Measurements from ENCODE around the gene PRKN.
A peak's percentile ranks its signal among the peaks of the same experiment; 100 is the strongest.

Gene PRKN

GRCh38 chr6:162438980-162439379 is 288.6 kb downstream of the PRKN start:
- H3K9me3 ChIP-seq (ENCODE audit: insufficient read depth, low read depth, low read length): peaks cover 18% of the 10 kb centered on the region; the same call in 1 of the 2 replicates
- no peaks in the 10 kb centered on the region for H3K27me3 ChIP-seq (ENCODE audit: insufficient read depth, low read length)
- H3K4me3 ChIP-seq (ENCODE audit: low read length): peak overlapping the region; percentile 12; the same call in 1 of the 2 replicates
- peaks cover 11% of the 10 kb centered on the region; the same call in 1 of the 2 replicates for H3K4me1 ChIP-seq (ENCODE audit: insufficient read depth, low read length)
- no peak overlapping the region for H3K27ac ChIP-seq (ENCODE audit: low read length)
- no peaks in the 10 kb centered on the region for H3K36me3 ChIP-seq (ENCODE audit: insufficient read depth, low read depth, low read length)
- H3K9ac ChIP-seq (ENCODE audit: low read depth, low read length): no peak overlapping the region

- Histone ChIP-seq H3K4me3 (ENCODE audit: low read length) (no peak overlapping the region), H3K36me3 (ENCODE audit: insufficient read depth, low read depth, low read length) (no peaks in the 10 kb centered on the region), H3K4me1 (ENCODE audit: insufficient read depth, low read length) (peaks cover 11% of the 10 kb centered on the region; the same call in 1 of the 2 replicates), H3K27ac (ENCODE audit: low read length) (no peak overlapping the region), H3K27me3 (ENCODE audit: insufficient read depth, low read length) (no peaks in the 10 kb centered on the region), H3K9ac (ENCODE audit: low read depth, low read length) (no peak overlapping the region), H3K9me3 (ENCODE audit: insufficient read depth, low read depth, low read length) (peaks cover 18% of the 10 kb centered on the region; the same call in 1 of the 2 replicates)
Measured at GRCh38 chr6:162435071-162435470, 292.5 kb downstream of the PRKN start.

GRCh38 chr6:162421004-162421403 is 306.6 kb downstream of the PRKN start:
- Histone ChIP-seq H3K27ac (ENCODE audit: low read length) (no peak overlapping the region), H3K4me3 (ENCODE audit: low read length) (no peak overlapping the region), H3K4me1 (ENCODE audit: insufficient read depth, low read length) (no peaks in the 10 kb centered on the region), H3K36me3 (ENCODE audit: insufficient read depth, low read depth, low read length) (no peaks in the 10 kb centered on the region), H3K9ac (ENCODE audit: low read depth, low read length) (no peak overlapping the region), H3K9me3 (ENCODE audit: insufficient read depth, low read depth, low read length) (no peaks in the 10 kb centered on the region), H3K27me3 (ENCODE audit: insufficient read depth, low read length) (no peaks in the 10 kb centered on the region)

- H3K27me3 ChIP-seq (ENCODE audit: insufficient read depth, low read length): no peaks in the 10 kb centered on the region
- no peaks in the 10 kb centered on the region for H3K9me3 ChIP-seq (ENCODE audit: insufficient read depth, low read depth, low read length)
- no peak overlapping the region for H3K27ac ChIP-seq (ENCODE audit: low read length)
- H3K4me1 ChIP-seq (ENCODE audit: insufficient read depth, low read length): no peaks in the 10 kb centered on the region
- H3K36me3 ChIP-seq (ENCODE audit: insufficient read depth, low read depth, low read length): no peaks in the 10 kb centered on the region
- no peak overlapping the region for H3K9ac ChIP-seq (ENCODE audit: low read depth, low read length)
- H3K4me3 ChIP-seq (ENCODE audit: low read length): no peak overlapping the region
Measured at GRCh38 chr6:162416831-162417537, 310.6 kb downstream of the PRKN start.

GRCh38 chr6:162416307-162416706 is 311.3 kb downstream of the PRKN start:
- Histone ChIP-seq H3K36me3 (ENCODE audit: insufficient read depth, low read depth, low read length) (no peaks in the 10 kb centered on the region), H3K4me3 (ENCODE audit: low read length) (no peak overlapping the region), H3K9me3 (ENCODE audit: insufficient read depth, low read depth, low read length) (no peaks in the 10 kb centered on the region), H3K9ac (ENCODE audit: low read depth, low read length) (no peak overlapping the region), H3K27me3 (ENCODE audit: insufficient read depth, low read length) (no peaks in the 10 kb centered on the region), H3K27ac (ENCODE audit: low read length) (no peak overlapping the region), H3K4me1 (ENCODE audit: insufficient read depth, low read length) (peaks cover under 1% of the 10 kb centered on the region; the same call in 1 of the 2 replicates)

GRCh38 chr6:162409741-162410691 is 317.6 kb downstream of the PRKN start:
- no peaks in the 10 kb centered on the region for H3K27me3 ChIP-seq (ENCODE audit: insufficient read depth, low read length)
- H3K36me3 ChIP-seq (ENCODE audit: insufficient read depth, low read depth, low read length): no peaks in the 10 kb centered on the region
- peaks cover 23% of the 10 kb centered on the region; the same call in 1 of the 2 replicates for H3K4me1 ChIP-seq (ENCODE audit: insufficient read depth, low read length)
- H3K9me3 ChIP-seq (ENCODE audit: insufficient read depth, low read depth, low read length): no peaks in the 10 kb centered on the region
- H3K4me3 ChIP-seq (ENCODE audit: low read length): peak overlapping the region; percentile 50; the same call in 1 of the 2 replicates
- H3K27ac ChIP-seq (ENCODE audit: low read length): peak overlapping the region; percentile 40
- peak overlapping the region; percentile 2; the same call in 1 of the 2 replicates for H3K9ac ChIP-seq (ENCODE audit: low read depth, low read length)

GRCh38 chr6:162408826-162409535 is 318.6 kb downstream of the PRKN start:
- no peak overlapping the region for H3K9ac ChIP-seq (ENCODE audit: low read depth, low read length)
- peaks cover 23% of the 10 kb centered on the region; the same call in 1 of the 2 replicates for H3K4me1 ChIP-seq (ENCODE audit: insufficient read depth, low read length)
- no peaks in the 10 kb centered on the region for H3K9me3 ChIP-seq (ENCODE audit: insufficient read depth, low read depth, low read length)
- no peaks in the 10 kb centered on the region for H3K27me3 ChIP-seq (ENCODE audit: insufficient read depth, low read length)
- H3K4me3 ChIP-seq (ENCODE audit: low read length): no peak overlapping the region
- no peak overlapping the region for H3K27ac ChIP-seq (ENCODE audit: low read length)
- no peaks in the 10 kb centered on the region for H3K36me3 ChIP-seq (ENCODE audit: insufficient read depth, low read depth, low read length)

- no peaks in the 10 kb centered on the region for H3K27me3 ChIP-seq (ENCODE audit: insufficient read depth, low read length)
- H3K36me3 ChIP-seq (ENCODE audit: insufficient read depth, low read depth, low read length): no peaks in the 10 kb centered on the region
- H3K9me3 ChIP-seq (ENCODE audit: insufficient read depth, low read depth, low read length): no peaks in the 10 kb centered on the region
- peaks cover 13% of the 10 kb centered on the region; the same call in 1 of the 2 replicates for H3K4me1 ChIP-seq (ENCODE audit: insufficient read depth, low read length)
- H3K4me3 ChIP-seq (ENCODE audit: low read length): no peak overlapping the region
- no peak overlapping the region for H3K9ac ChIP-seq (ENCODE audit: low read depth, low read length)
- no peak overlapping the region for H3K27ac ChIP-seq (ENCODE audit: low read length)
Measured at GRCh38 chr6:162404951-162405350, 322.6 kb downstream of the PRKN start.

- Histone ChIP-seq H3K9ac (ENCODE audit: low read depth, low read length) (no peak overlapping the region), H3K9me3 (ENCODE audit: insufficient read depth, low read depth, low read length) (peaks cover 6% of the 10 kb centered on the region; the same call in 1 of the 2 replicates), H3K27ac (ENCODE audit: low read length) (no peak overlapping the region), H3K4me1 (ENCODE audit: insufficient read depth, low read length) (peaks cover 6% of the 10 kb centered on the region; the same call in 1 of the 2 replicates), H3K36me3 (ENCODE audit: insufficient read depth, low read depth, low read length) (no peaks in the 10 kb centered on the region), H3K4me3 (ENCODE audit: low read length) (no peak overlapping the region), H3K27me3 (ENCODE audit: insufficient read depth, low read length) (no peaks in the 10 kb centered on the region)
Measured at GRCh38 chr6:162403031-162403430, 324.5 kb downstream of the PRKN start.

GRCh38 chr6:162395181-162395580 is 332.4 kb downstream of the PRKN start:
- H3K4me3 ChIP-seq (ENCODE audit: low read length): no peak overlapping the region

More at GRCh38 chr6:162395181-162395580, 332.4 kb downstream of the PRKN start:
- no peak overlapping the region for H3K9ac ChIP-seq (ENCODE audit: low read depth, low read length)
- no peak overlapping the region for H3K27ac ChIP-seq (ENCODE audit: low read length)
- H3K36me3 ChIP-seq (ENCODE audit: insufficient read depth, low read depth, low read length): no peaks in the 10 kb centered on the region
- no peaks in the 10 kb centered on the region for H3K4me1 ChIP-seq (ENCODE audit: insufficient read depth, low read length)
- H3K9me3 ChIP-seq (ENCODE audit: insufficient read depth, low read depth, low read length): peaks cover 6% of the 10 kb centered on the region; the same call in 1 of the 2 replicates
- H3K27me3 ChIP-seq (ENCODE audit: insufficient read depth, low read length): no peaks in the 10 kb centered on the region

Data from iPS-20b (cell line).